Stimulated activated CD4-positive, alpha-beta T cell treated with anti-CD3 and anti-CD28 coated beads, TNF-alpha, amount 100 ng/mL, for 48 hours (primary cell): ENCODE results near the gene CLMP.

ENCODE experiments used
- DNase-seq, 3 donors: peaks; one replicate each; pipeline ENCODE4 v3.0.0-alpha.2; 2020; ENCODE audit warnings: low read depth in 3 of 3

CLMP gene, protein sequence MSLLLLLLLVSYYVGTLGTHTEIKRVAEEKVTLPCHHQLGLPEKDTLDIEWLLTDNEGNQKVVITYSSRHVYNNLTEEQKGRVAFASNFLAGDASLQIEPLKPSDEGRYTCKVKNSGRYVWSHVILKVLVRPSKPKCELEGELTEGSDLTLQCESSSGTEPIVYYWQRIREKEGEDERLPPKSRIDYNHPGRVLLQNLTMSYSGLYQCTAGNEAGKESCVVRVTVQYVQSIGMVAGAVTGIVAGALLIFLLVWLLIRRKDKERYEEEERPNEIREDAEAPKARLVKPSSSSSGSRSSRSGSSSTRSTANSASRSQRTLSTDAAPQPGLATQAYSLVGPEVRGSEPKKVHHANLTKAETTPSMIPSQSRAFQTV

DNA sequence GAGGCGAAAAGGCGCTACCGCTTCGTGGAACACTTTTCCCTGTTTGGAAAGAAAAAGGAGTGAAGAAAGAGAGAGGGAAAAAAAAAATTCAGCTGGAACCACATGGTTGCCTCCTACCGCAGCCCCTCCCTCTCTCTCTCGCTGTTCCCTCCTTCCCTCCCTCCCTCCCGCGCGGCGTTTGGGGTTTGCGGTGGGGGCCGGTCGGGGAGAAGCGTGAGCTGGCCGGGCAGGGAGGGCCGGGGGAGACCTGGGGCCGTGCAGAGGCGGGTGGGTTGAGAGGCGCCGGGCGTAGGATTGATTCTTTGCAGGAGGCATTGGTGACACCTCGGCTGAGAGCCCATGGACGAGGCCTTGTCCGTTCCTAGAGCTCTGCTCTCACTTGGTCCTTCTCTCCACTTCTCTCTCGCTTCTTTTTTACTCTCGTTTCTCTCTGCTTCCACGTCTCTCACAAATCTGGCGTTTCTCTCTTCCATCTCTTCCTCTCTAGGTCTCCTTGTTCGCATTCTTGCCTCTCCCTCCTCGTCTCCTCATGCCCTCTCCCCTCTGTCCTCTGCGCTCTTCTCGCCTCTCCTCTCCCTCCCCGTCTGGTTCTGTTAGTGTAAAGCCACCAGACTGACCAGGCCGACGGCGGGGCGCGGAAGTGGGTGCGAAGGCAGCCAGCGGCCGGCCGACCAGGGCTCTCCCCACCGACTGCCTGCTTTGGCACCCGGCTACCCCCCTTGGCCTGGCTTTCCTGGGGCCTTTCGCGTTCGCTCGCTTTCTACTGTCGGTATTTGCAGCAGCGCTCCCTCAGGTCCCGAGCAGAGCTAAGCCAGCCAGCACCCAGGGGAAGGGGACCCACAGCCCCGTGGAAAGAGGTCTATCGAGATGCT, at the start of gene CLMP:
Gene CLMP, minus strand, starts transcription at position 61 of the 872 bp plus-strand sequence. CDS start 308 bp downstream, outside the sequence.
- DNase-seq: no peak

- no peak for DNase-seq
Observed at GRCh38 chr11:123241874-123242543, 47.0 kb upstream of the CLMP start.

- no peak for DNase-seq
Observed at GRCh38 chr11:123241294-123241693, 46.2 kb upstream of the CLMP start.

- no peak for DNase-seq
Observed at GRCh38 chr11:123239191-123240150, 44.4 kb upstream of the CLMP start.

GRCh38 chr11:123238297-123238696, 43.2 kb upstream of the CLMP start:
- no peak for DNase-seq

DNA sequence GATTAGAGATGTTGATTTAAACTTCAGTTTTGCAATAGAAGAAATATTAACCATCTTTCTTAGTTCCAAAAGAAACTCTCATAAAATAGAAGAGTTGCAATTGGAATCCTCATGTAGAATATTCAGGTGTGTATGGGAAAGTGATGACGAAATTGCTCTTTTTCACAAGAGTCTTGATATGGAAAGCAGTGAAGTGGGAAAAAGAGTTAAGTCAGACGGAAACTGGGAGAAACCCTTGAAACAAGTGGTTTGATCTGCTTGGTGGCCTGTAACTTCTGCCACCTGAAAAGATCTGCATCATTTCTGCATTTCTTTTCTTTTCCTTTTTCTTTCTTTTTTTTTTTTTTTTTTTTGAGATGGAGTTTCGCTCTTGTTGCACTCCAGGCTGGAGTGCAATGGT, 41.8 kb upstream of the CLMP start:
- DNase-seq: no peak

- DNase-seq: no peak
Observed at GRCh38 chr11:123235656-123236261, 40.7 kb upstream of the CLMP start.

- DNase-seq: peak; percentile 23 to 39 (median 31)
Observed at GRCh38 chr11:123235117-123235655, 40.1 kb upstream of the CLMP start.

DNA sequence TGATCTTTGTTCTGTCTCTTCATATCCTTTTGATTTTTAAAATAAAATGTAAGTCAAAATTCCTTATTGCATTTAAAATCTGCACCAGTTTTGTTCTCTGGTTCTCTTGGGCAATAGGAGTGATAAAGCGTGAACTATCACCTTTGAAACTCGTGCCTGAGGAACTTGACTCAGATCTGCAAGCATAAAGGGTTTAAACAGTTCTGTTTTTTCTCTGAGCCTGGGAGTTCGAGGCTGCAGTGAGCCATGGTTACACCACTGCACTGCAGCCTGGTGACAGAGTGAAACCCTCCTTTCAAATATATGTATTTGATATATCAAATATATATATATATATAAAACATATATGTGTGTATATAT, 38.9 kb upstream of the CLMP start:
- no peak for DNase-seq

- DNase-seq: no peak
Observed at GRCh38 chr11:123233280-123233974, 38.4 kb upstream of the CLMP start.

DNA sequence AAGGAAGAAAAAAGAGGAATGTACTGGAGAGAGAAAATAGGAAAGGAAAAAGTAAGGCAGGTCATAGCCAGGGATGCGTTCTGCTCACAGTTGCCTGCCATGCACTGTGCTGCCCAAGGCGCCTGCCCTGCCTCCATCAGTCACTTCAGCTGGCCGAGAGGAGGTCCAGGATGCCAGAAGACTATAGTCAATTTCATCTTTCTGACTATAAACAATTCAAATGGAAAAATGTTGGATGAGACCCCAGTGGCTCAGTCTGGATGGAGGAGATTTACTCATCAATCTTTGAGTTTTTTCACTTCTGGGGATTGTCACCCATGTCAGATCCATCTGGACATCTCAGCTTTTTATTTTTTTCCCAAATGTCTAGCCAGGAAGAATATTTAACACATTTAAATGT, 36.7 kb upstream of the CLMP start:
- no peak for DNase-seq

- no peak for DNase-seq
Observed at GRCh38 chr11:123231256-123231655, 36.2 kb upstream of the CLMP start.

DNA sequence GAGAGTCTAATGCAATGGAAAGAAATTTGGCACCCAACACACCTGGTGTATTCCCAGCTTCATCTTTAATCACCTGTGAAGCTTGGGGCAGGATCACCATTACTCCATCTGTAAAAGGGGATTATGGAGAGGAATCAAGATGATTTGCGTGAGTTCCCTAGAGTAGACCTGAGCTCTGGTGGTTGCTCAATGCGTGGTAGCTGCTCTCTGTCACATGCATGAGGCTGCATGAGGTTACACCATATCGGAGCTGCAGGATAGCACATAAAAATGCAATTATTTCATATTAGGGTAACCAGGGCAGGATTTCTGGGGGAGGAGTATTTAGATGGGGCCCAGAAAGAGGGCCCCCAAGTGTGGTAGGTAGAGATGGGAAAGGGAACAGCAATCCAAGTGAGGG, 35.3 kb upstream of the CLMP start:
- no peak for DNase-seq

DNA sequence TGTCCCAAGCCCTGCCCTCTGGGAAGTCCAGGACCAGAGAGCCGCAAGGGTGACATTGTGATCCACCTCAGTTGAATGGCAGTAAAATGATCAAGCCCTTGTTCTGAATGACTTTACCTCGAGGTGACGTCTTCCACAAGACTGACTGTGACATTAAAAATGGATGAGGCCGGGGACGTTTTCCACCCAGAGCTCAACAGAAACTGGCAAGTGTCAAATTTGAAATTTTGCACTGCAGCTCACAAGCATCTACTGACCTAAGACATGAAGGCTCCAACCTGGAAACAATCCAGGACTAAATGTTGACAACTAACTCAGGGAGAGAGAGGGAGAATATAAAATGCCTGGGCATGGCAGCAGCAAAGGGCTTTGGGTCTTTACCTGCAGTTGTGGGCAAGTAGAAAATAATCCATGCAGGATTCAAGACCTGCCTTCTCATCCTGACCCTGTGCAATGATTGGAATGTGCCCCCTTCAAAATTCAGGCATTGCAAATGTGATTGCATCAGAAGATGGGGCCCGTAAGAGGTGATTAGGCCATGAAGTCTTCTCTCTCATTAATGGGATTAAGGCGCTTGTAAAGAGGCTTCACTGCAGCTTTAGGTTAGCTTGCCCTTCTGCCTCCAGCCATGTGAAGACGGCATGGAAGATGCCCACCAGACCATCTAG, 33.6 kb upstream of the CLMP start:
- DNase-seq: no peak

DNA sequence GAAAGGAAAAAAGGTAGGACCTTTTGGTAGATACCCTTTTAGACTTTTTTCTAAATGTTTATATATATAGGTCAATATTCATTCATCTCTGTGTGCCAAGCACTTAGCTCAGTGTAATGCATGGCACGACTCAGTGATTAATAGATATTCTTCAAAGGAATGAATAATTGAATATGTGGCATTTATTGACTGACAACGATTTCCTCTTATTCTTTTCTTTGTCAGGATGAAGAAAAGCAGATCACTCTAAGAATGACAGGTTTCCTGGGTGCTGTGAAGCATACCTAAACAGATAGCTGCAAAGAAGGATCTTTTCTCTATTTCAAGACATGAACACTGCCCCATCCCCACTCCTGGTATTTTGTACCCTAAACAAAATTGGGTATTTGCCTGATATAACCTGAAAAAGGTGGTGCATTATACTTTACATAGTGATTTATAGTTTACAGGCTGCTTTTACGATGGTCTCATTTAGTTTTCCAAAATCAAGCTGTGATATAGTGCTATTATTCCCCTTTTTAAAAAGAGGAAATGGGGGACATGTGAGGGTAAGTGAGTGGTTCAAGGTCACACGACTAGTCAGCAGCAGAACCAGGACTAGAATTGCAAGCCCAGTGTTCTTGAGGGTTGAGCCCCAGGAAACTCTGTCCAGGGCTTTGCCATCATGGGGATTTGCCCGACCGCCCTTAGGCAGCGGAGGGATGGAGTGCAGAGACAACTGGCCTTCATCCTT, 32.9 kb upstream of the CLMP start:
- DNase-seq: no peak

DNA sequence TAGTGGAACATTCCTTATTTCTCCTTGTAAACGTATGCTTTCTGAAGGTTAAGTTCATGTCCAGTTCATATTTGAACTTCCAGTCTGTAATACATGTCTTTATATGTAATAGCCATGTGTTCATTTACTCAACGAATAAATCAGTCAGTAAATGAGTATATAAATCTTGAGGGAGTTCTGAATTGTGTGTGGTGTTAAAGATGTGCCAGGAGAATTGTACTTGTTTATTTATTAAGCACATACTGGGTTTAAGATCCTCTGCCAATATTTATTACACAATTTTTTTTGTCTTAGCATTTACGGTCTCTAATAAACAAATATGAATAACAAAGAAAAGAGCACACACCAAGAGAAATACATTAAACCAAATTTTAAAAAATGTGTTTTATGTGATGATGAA, 26.5 kb upstream of the CLMP start:
- no peak for DNase-seq

DNA sequence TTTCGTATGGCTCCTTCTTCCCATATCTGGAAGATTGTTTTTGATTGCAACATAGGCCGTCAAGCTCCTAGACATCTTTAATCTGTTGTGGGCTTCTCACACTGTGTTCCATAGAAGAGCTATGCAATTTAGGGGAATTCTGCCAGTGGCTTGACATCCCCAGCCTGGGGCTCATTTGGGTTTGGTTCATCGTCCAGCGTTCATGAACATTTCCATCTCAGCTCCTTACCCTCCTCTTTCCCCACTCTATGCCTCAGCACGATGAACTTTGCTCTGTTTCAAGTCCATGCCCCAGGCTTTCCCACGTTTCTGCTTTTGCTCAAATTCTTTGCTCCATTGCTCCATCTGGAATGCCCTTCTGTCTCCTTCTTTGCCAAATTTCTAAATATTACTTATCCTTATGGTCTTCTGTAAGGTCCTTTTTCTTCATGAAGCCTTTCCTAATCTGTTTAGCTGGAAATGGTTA, 26.1 kb upstream of the CLMP start:
- no peak for DNase-seq

DNA sequence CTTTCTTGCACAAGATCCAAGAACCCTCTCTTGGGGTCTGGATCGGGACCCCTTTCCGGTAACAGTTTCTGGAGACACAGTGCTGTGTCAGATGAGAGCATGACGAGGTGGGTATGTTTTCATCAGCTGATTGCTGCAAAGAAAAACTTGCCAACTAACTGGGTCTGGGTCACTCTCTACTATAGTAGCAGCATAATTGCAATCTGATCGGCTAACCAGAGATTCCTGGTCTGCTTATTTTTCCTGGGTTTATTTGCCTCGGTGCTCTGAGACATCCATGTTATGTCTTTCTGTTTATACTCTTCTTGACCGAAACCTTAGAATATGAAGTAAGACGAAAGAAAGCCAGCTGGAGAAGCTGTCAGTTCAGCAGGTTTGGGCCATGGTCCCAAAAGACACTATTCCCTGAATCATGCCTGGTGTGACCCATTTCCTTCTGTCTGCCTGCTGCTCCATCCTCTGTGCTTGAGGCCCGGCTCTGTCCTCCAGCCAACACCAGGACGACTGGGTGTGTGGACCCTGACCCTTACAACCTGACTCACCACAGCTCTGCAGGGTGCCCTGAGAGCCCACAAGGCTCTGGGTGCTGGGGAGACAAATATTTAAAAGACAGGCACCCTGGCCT, 24.1 kb upstream of the CLMP start:
- DNase-seq: no peak
